MM.1S (cell line): ENCODE data around the gene PES1.

Source experiments
- DNase-seq: peaks from one replicate; pipeline ENCODE4 v3.0.0-alpha.2; 2015
- H2AFZ ChIP-seq: fragments of 300-600 bp; sonication (generic); 2 replicates; pipeline ENCODE4 v1.6.0; 2016; ENCODE audit warnings: antibody characterized with exemption, low read length
- H3F3A ChIP-seq: fragments of 300-600 bp; sonication (generic); 2 replicates; pipeline ENCODE4 v1.6.1; 2016; ENCODE audit warnings: mild to moderate bottlenecking, antibody characterized with exemption, low read length, moderate library complexity, mixed read lengths; ENCODE audit not compliant: insufficient read depth
- H3K27ac ChIP-seq: fragments of 300-600 bp; sonication (generic); 2 replicates; pipeline ENCODE4 v1.5.1; 2016; ENCODE audit warnings: mild to moderate bottlenecking, low read length
- H3K27me3 ChIP-seq: fragments of 300-600 bp; sonication (generic); replicated peaks from 2 replicates; pipeline ENCODE4 v1.6.0; 2016; ENCODE audit warnings: low read length; ENCODE audit not compliant: insufficient read depth
- H3K36me3 ChIP-seq: fragments of 300-600 bp; sonication (generic); replicated peaks from 2 replicates; pipeline ENCODE4 v1.6.1; 2016; ENCODE audit warnings: mild to moderate bottlenecking, low read length, mixed read lengths; ENCODE audit not compliant: insufficient read depth
- H3K4me1 ChIP-seq: fragments of 300-600 bp; sonication (generic); 2 replicates; pipeline ENCODE4 v1.6.1; 2016; ENCODE audit warnings: low read length, mixed read lengths
- H3K4me2 ChIP-seq: fragments of 300-600 bp; sonication (generic); 2 replicates; pipeline ENCODE4 v1.6.0; 2016; ENCODE audit warnings: low read depth, low read length
- H3K4me3 ChIP-seq: fragments of 300-600 bp; sonication (generic); 2 replicates; pipeline ENCODE4 v1.5.1; 2016; ENCODE audit warnings: low read length, mixed read lengths
- H3K79me2 ChIP-seq: fragments of 300-600 bp; sonication (generic); 2 replicates; pipeline ENCODE4 v1.6.1; 2016; ENCODE audit warnings: mixed run types, low read length, mixed read lengths
- H3K9ac ChIP-seq: fragments of 300-600 bp; sonication (generic); 2 replicates; pipeline ENCODE4 v1.6.1; 2016; ENCODE audit warnings: low read length, mixed read lengths
- H3K9me2 ChIP-seq: fragments of 300-600 bp; sonication (generic); replicated peaks from 2 replicates; pipeline ENCODE4 v1.6.1; 2016; ENCODE audit warnings: mild to moderate bottlenecking, low read length, mixed read lengths; ENCODE audit not compliant: insufficient read depth
- H3K9me3 ChIP-seq: fragments of 300-600 bp; sonication (generic); replicated peaks from 2 replicates; pipeline ENCODE4 v1.6.1; 2016; ENCODE audit warnings: mild to moderate bottlenecking, low read length, mixed read lengths; ENCODE audit not compliant: insufficient read depth
- H4K20me1 ChIP-seq: fragments of 300-600 bp; sonication (generic); 2 replicates; pipeline ENCODE4 v1.6.1; 2016; ENCODE audit warnings: mild to moderate bottlenecking, low read length, moderate library complexity, mixed read lengths; ENCODE audit not compliant: insufficient read depth
- EZH2 ChIP-seq: fragments of 300-600 bp; sonication (generic); optimal IDR thresholded peaks from 2 replicates; pipeline ENCODE3; 2017; ENCODE audit warnings: low read depth, mild to moderate bottlenecking, antibody characterized with exemption, low read length, mixed read lengths
- EZH2phosphoT487 ChIP-seq: fragments of 300-600 bp; sonication (generic); IDR thresholded peaks from 2 replicates; pipeline ENCODE4 v1.6.1; 2018; ENCODE audit warnings: antibody characterized with exemption, low read length
- TF ChIP-seq, protein P1 (sequence below): fragments of 300-600 bp; sonication (generic); IDR thresholded peaks from 2 replicates; pipeline ENCODE4 v1.5.1; 2016; ENCODE audit warnings: antibody characterized with exemption, low read length, mixed read lengths

PES1 gene

DNA sequence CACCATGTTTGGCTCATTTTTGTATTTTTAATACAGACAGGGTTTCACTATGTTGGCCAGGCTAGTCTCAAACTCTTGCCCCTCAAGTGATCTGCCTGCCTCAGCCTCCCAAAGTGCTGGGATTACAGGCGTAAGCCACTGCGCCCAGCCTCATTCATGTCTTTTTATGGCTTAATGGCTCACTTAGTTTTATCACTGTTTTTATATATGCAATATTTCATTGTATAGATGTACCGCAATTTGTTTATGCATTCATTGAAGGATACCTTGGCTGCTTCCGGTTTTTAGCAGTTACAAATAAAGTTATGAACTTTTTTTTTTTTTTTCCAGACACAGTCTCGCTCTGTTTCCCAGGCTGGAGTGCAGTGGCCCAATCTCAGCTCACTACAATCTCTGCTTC lies 9.8 kb upstream of the PES1 start:
- no peaks in the 10 kb centered on the region for H3K36me3 ChIP-seq
- no peak overlapping the region for H2AFZ ChIP-seq
- no peak overlapping the region for H3K4me3 ChIP-seq
- H3K9ac ChIP-seq: no peak overlapping the region
- H3K4me1 ChIP-seq: peaks cover 12% of the 10 kb centered on the region
- H3K27ac ChIP-seq: no peak overlapping the region
- TF ChIP-seq, protein P1, sequence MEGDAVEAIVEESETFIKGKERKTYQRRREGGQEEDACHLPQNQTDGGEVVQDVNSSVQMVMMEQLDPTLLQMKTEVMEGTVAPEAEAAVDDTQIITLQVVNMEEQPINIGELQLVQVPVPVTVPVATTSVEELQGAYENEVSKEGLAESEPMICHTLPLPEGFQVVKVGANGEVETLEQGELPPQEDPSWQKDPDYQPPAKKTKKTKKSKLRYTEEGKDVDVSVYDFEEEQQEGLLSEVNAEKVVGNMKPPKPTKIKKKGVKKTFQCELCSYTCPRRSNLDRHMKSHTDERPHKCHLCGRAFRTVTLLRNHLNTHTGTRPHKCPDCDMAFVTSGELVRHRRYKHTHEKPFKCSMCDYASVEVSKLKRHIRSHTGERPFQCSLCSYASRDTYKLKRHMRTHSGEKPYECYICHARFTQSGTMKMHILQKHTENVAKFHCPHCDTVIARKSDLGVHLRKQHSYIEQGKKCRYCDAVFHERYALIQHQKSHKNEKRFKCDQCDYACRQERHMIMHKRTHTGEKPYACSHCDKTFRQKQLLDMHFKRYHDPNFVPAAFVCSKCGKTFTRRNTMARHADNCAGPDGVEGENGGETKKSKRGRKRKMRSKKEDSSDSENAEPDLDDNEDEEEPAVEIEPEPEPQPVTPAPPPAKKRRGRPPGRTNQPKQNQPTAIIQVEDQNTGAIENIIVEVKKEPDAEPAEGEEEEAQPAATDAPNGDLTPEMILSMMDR: no peak
- TF ChIP-seq EZH2phosphoT487 (no peak), EZH2 (no peak)
- DNase-seq: no peak
- H3K27me3 ChIP-seq: peaks cover under 1% of the 10 kb centered on the region; the same call in 1 of the 2 replicates
- H3K9me2 ChIP-seq: no peaks in the 10 kb centered on the region
- no peaks in the 10 kb centered on the region for H3K79me2 ChIP-seq
- H4K20me1 ChIP-seq: no peaks in the 10 kb centered on the region
- H3F3A ChIP-seq: peaks cover 10% of the 10 kb centered on the region; the same call in 1 of the 2 replicates
- H3K4me2 ChIP-seq: no peak overlapping the region
- no peaks in the 10 kb centered on the region for H3K9me3 ChIP-seq

DNA sequence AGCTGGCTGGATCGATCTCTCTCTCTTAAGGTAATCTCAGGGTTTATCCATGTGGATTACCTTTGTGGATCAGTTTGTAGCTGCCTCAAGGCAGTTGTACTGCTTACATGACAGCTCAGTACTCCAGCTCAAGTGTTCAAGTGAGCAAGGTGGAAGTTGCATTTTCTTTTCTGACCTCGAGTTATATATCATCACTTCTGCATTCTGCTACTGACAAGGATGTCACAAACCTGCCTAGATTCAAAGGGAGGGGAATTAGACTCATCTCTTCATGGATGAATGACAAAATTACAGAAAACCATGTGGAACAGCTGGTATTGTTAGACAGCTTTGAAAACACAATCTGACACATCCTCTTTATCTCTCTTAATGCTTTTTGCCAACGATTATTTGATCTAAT lies 9.2 kb upstream of the PES1 start:
- no peak for DNase-seq

DNA sequence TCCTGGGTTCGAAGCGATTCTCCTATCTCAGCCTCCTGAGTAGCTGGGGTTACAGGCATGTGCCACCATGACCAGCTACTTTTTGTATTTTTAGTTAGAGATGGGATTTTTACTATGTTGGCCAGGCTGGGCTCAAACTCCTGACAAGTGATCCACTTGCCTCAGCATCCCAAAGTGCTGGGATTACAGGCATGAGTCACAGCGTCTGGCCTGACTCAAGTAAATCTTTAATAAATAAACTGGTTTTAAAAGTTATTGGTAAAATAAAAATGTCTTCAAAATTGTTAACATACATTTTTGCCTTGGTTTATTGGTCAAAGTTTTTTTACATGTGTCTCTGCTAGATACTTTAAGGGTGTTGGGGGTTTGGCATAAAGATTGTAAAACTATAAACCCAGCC lies 7.3 kb upstream of the PES1 start:
- H3K9ac ChIP-seq: no peak overlapping the region
- no peaks in the 10 kb centered on the region for H3K9me2 ChIP-seq
- H3K27me3 ChIP-seq: peaks cover 18% of the 10 kb centered on the region
- no peaks in the 10 kb centered on the region for H3K36me3 ChIP-seq
- no peak overlapping the region for H3K27ac ChIP-seq
- H4K20me1 ChIP-seq: no peaks in the 10 kb centered on the region
- no peaks in the 10 kb centered on the region for H3K4me1 ChIP-seq
- H2AFZ ChIP-seq: no peak overlapping the region
- H3K4me3 ChIP-seq: no peak overlapping the region
- no peak for DNase-seq
- peaks cover 5% of the 10 kb centered on the region; the same call in 1 of the 2 replicates for H3F3A ChIP-seq
- H3K79me2 ChIP-seq: no peaks in the 10 kb centered on the region
- no peaks in the 10 kb centered on the region for H3K9me3 ChIP-seq
- no peak overlapping the region for H3K4me2 ChIP-seq
- no peak for TF ChIP-seq EZH2
- TF ChIP-seq EZH2phosphoT487: no peak
- TF ChIP-seq, protein P1: no peak

More for the DNA sequence above, 9.2 kb upstream of the PES1 start:
- Histone ChIP-seq H3K4me1 (peaks cover 11% of the 10 kb centered on the region), H3K27me3 (peaks cover 6% of the 10 kb centered on the region), H3K27ac (no peak overlapping the region), H3K4me3 (no peak overlapping the region), H3F3A (peaks cover 9% of the 10 kb centered on the region; the same call in 1 of the 2 replicates), H3K9ac (no peak overlapping the region), H3K79me2 (no peaks in the 10 kb centered on the region), H2AFZ (no peak overlapping the region), H4K20me1 (no peaks in the 10 kb centered on the region), H3K9me2 (no peaks in the 10 kb centered on the region), H3K36me3 (no peaks in the 10 kb centered on the region), H3K9me3 (no peaks in the 10 kb centered on the region), H3K4me2 (no peak overlapping the region)
- TF ChIP-seq, protein P1: no peak
- TF ChIP-seq EZH2 (no peak), EZH2phosphoT487 (no peak)
